HepG2 (cell line): ENCODE data around the gene SH2D3C. TPM values are rescaled to one million over a fixed set of nuclear protein-coding genes. Genes with fewer than 3 reads are reported as not detected.

Experiments used
- ATF1 ChIP-seq: IDR thresholded peaks from 2 replicates; pipeline ENCODE4 v1.6.1; 2016; ENCODE audit warnings: mild to moderate bottlenecking, control low read depth
- BRF2 ChIP-seq: sonication (generic); formaldehyde crosslinking; IDR thresholded peaks from 2 replicates; pipeline ENCODE4 v1.8.1; 2022; ENCODE audit warnings: mild to moderate bottlenecking, missing genetic modification reagents
- DNMT1 ChIP-seq: sonication (generic); formaldehyde crosslinking; IDR thresholded peaks from 2 replicates; pipeline ENCODE4 v1.5.1; 2020; ENCODE audit warnings: mild to moderate bottlenecking, missing genetic modification reagents
- GLI4 ChIP-seq: sonication (generic); formaldehyde crosslinking; IDR thresholded peaks from 2 replicates; pipeline ENCODE4 v1.5.1; 2020; ENCODE audit warnings: missing genetic modification reagents, mild to moderate bottlenecking, moderate library complexity, borderline replicate concordance
- HIVEP1 ChIP-seq: sonication (generic); formaldehyde crosslinking; IDR thresholded peaks from 2 replicates; pipeline ENCODE4 v1.4.0; 2020; ENCODE audit warnings: mild to moderate bottlenecking, missing genetic modification reagents
- KDM5A ChIP-seq: fragments of 200-600 bp; sonication (generic); IDR thresholded peaks from 2 replicates; pipeline ENCODE4 v1.7.0; 2018; ENCODE audit warnings: antibody characterized with exemption, mild to moderate bottlenecking, low read length, borderline replicate concordance
- MLX ChIP-seq: IDR thresholded peaks from 2 replicates; pipeline ENCODE4 v1.6.1; 2016
- MLXIP ChIP-seq: sonication (generic); formaldehyde crosslinking; IDR thresholded peaks from 2 replicates; pipeline ENCODE4 v1.9.0; 2021; ENCODE audit warnings: missing genetic modification reagents, borderline replicate concordance
- NFATC3 ChIP-seq: sonication (generic); formaldehyde crosslinking; IDR thresholded peaks from 2 replicates; pipeline ENCODE4 v1.5.1; 2020; ENCODE audit warnings: mild to moderate bottlenecking, missing genetic modification reagents
- RFX1 ChIP-seq: fragments of 450-650 bp; IDR thresholded peaks from 2 replicates; pipeline ENCODE4 v1.6.1; 2017
- SAP130 ChIP-seq: IDR thresholded peaks from 2 replicates; pipeline ENCODE4 v1.6.1; 2016; ENCODE audit warnings: low read depth
- TFDP2 ChIP-seq: sonication (generic); formaldehyde crosslinking; IDR thresholded peaks from 2 replicates; pipeline ENCODE4 v1.4.0; 2020; ENCODE audit warnings: missing genetic modification reagents
- ZFP36 ChIP-seq: fragments of 150-350 bp; IDR thresholded peaks from 2 replicates; pipeline ENCODE4 v1.6.1; 2018; ENCODE audit warnings: borderline replicate concordance, low read length, low read depth; ENCODE audit not compliant: partially characterized antibody
- ZNF30 ChIP-seq: sonication (generic); formaldehyde crosslinking; IDR thresholded peaks from 2 replicates; pipeline ENCODE4 v1.5.0; 2020; ENCODE audit warnings: mild to moderate bottlenecking, missing genetic modification reagents
- ZNF382 ChIP-seq: sonication (generic); formaldehyde crosslinking; IDR thresholded peaks from 2 replicates; pipeline ENCODE4 v1.5.0; 2020; ENCODE audit warnings: missing genetic modification reagents, mild to moderate bottlenecking, borderline replicate concordance
- ZNF563 ChIP-seq: sonication (generic); formaldehyde crosslinking; IDR thresholded peaks from 2 replicates; pipeline ENCODE4 v1.8.0; 2022; ENCODE audit warnings: mild to moderate bottlenecking, moderate library complexity, missing genetic modification reagents
- ZNF652 ChIP-seq: IDR thresholded peaks from 2 replicates; pipeline ENCODE4 v1.6.1; 2016; ENCODE audit warnings: low read depth, borderline replicate concordance
- ZNF788 ChIP-seq: sonication (generic); formaldehyde crosslinking; IDR thresholded peaks from 2 replicates; pipeline ENCODE4 v1.5.0; 2020; ENCODE audit warnings: mild to moderate bottlenecking, missing genetic modification reagents, borderline replicate concordance
- ZNF850 ChIP-seq: sonication (generic); formaldehyde crosslinking; conservative IDR thresholded peaks from 2 replicates; pipeline ENCODE4 v1.9.0; 2021; ENCODE audit warnings: mild to moderate bottlenecking, missing genetic modification reagents
- polyA plus RNA-seq, 8 experiments: library from polyadenylated mRNA; depleted of rRNA in 3 of 8; stranded (reverse) in 7 of 8; unstranded in 1 of 8; fragments of >200 nt; fragmentation: Illumina TruSeq in 4 of 8; extraction: Trizol in 4 of 8; gene quantifications; 2 replicates each; pipeline versions ENCODE4 v1.2.1 to v1.2.3, GENCODE V29; 2011 to 2016; ENCODE audit warnings: low read depth in 4 of 8, missing spikeins in 1 of 8, mixed read lengths in 1 of 8; ENCODE audit not compliant: insufficient read depth in 1 of 8
- total RNA-seq, 5 experiments: library from RNA; depleted of rRNA; stranded (reverse); fragments of >200 nt; fragmentation: Illumina TruSeq; extraction: Trizol; gene quantifications; 2 replicates each; pipeline ENCODE4 v1.2.3, GENCODE V29; 2016; ENCODE audit warnings: low read depth in 1 of 5
- TF ChIP-seq, protein P1 (sequence below): conservative IDR thresholded peaks from 2 replicates; pipeline ENCODE4 v1.6.1; 2018; ENCODE audit warnings: missing genetic modification reagents
- TF ChIP-seq, protein P2 (sequence below): sonication (generic); formaldehyde crosslinking; IDR thresholded peaks from 2 replicates; pipeline ENCODE4 v1.5.0; 2020; ENCODE audit warnings: missing genetic modification reagents

Gene SH2D3C
- total and polyA plus RNA-seq, 2 of the 13 experiments (the other 11 are each of a cell fraction or from before 2014, with no cell fraction given): not detected

DNA sequence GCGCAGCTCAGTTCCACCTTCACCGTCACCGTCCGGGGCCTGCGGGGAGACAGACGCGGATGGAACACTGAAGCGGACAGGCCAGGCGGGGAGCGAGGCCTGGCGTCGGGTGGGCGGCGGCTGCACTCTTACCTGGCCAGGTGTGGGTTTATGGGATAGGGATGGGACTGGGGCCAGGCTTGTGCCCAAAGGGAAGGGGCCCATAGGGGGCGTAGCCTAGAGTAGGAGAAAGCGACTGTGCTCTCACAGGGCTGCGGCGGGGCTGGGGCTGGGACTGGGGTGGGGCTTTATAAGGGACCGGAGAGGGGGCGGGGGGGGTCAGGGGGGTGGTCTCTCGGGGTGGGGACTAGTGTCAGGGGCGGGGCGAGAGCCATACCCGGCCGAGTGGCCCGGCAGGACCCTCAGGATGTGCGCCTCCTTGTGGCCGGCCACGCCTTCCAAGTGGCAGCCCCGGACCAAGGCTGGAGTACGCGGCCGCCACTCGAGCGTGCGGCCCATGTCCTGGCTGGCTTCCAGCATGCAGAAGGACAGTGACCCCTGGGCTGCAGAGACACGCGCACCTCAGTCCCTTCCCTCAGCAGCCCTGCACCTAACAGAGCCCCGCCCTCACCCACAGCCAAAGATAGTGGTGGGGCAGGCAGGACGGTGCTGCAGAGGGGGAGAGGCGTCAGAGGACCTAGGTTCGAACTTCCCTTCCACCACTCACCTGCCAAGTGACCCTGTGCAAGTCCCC lies 47.0 kb upstream of the SH2D3C start (continued):
- no peak for TF ChIP-seq BRF2 (CRISPR knock-in tag)
- TF ChIP-seq, protein P1, sequence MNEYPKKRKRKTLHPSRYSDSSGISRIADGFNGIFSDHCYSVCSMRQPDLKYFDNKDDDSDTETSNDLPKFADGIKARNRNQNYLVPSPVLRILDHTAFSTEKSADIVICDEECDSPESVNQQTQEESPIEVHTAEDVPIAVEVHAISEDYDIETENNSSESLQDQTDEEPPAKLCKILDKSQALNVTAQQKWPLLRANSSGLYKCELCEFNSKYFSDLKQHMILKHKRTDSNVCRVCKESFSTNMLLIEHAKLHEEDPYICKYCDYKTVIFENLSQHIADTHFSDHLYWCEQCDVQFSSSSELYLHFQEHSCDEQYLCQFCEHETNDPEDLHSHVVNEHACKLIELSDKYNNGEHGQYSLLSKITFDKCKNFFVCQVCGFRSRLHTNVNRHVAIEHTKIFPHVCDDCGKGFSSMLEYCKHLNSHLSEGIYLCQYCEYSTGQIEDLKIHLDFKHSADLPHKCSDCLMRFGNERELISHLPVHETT (CRISPR knock-in tag): no peak
- no peak for TF ChIP-seq ZNF850 (CRISPR knock-in tag)
- TF ChIP-seq KDM5A: no peak
- TF ChIP-seq ZFP36: no peak
- no peak; the same call in 1 of the 2 replicates for TF ChIP-seq ZNF788 (CRISPR knock-in tag)
- TF ChIP-seq HIVEP1 (CRISPR knock-in tag): no peak
- TF ChIP-seq RFX1: no peak
- TF ChIP-seq, protein P2, sequence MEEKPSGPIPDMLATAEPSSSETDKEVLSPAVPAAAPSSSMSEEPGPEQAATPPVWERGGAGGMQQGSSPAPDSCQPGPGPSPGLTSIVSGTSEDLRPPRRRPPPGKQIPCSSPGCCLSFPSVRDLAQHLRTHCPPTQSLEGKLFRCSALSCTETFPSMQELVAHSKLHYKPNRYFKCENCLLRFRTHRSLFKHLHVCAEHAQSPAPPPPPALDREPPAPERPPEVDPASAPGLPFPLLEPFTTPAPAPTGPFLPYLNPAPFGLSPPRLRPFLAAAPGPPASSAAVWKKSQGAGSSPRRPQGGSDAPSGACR (CRISPR knock-in tag): no peak
- TF ChIP-seq MLXIP: no peak
- TF ChIP-seq ZNF30 (CRISPR knock-in tag): no peak
- peak; percentile 77 for TF ChIP-seq SAP130 (CRISPR knock-in tag)
- TF ChIP-seq TFDP2 (CRISPR knock-in tag): peak; percentile 40; the same call in 1 of the 2 replicates
- TF ChIP-seq NFATC3 (CRISPR knock-in tag): no peak
- no peak for TF ChIP-seq ZNF382 (CRISPR knock-in tag)
- no peak for TF ChIP-seq ZNF652 (CRISPR knock-in tag)
- TF ChIP-seq DNMT1 (CRISPR knock-in tag): no peak
- 0 out of 2 replicates have a peak, but pooled peaks have one; percentile 43 for TF ChIP-seq MLX (CRISPR knock-in tag)
- no peak for TF ChIP-seq GLI4
- TF ChIP-seq ATF1: no peak
- no peak for TF ChIP-seq ZNF563
